ENCODE results near the gene OBSCN.

Gene OBSCN

GRCh38 chr1:228207851-228208821 is at the start of gene OBSCN:
OBSCN (plus strand) TSS chr1:228208044; CDS start chr1:228211784, 3,740 bp downstream.
- DNase-seq, result no peak

GRCh38 chr1:228158151-228159007 is 49.5 kb upstream of the OBSCN start:
- no peak for DNase-seq

GRCh38 chr1:228159008-228159665 is 48.7 kb upstream of the OBSCN start:
- DNase-seq, result no peak

- DNase-seq, result no peak
These were observed 47.6 kb upstream of the OBSCN start for GRCh38 chr1:228160201-228160761.

GRCh38 chr1:228161362-228161761 is 46.5 kb upstream of the OBSCN start:
- DNase-seq, result no peak

GRCh38 chr1:228161866-228162265 is 46.0 kb upstream of the OBSCN start:
- DNase-seq, result no peak

- DNase-seq, result no peak
These were observed 45.4 kb upstream of the OBSCN start for GRCh38 chr1:228162286-228163006.

GRCh38 chr1:228163007-228163753 is 44.7 kb upstream of the OBSCN start:
- DNase-seq, result no peak

GRCh38 chr1:228163776-228164519 is 43.9 kb upstream of the OBSCN start:
- peak; percentile 60 for DNase-seq

GRCh38 chr1:228164561-228165371 is 43.1 kb upstream of the OBSCN start:
- peak; percentile 93 for DNase-seq

GRCh38 chr1:228165372-228166169 is 42.3 kb upstream of the OBSCN start, which contains the start of gene IBA57:
IBA57 (plus strand) TSS chr1:228165804; CDS start chr1:228165817, 13 bp downstream.
- peak; percentile 99 for DNase-seq

GRCh38 chr1:228166170-228166936 is 41.5 kb upstream of the OBSCN start:
- peak; percentile 75 for DNase-seq

GRCh38 chr1:228168563-228169270 is 39.1 kb upstream of the OBSCN start:
- DNase-seq, result no peak

GRCh38 chr1:228169345-228169744 is 38.5 kb upstream of the OBSCN start:
- no peak for DNase-seq

GRCh38 chr1:228170666-228171065 is 37.2 kb upstream of the OBSCN start:
- DNase-seq, result no peak

GRCh38 chr1:228171221-228171891 is 36.5 kb upstream of the OBSCN start:
- DNase-seq, result no peak
